Thoracic aorta (tissue), 2 donors: ENCODE data around the gene MAP7D3. TPM values are rescaled to one million over a fixed set of nuclear protein-coding genes. Genes with fewer than 3 reads are reported as not detected.
"Not testable (repeated sequence)": the region's sequence is repeated elsewhere in the genome, so short reads cannot be mapped to it uniquely, and the experiment has no call there.

ENCODE experiments used
- ATAC-seq: fragments of 150-250 bp; one replicate; pipeline ENCODE4 v1.8.0; 2017; ENCODE audit warnings: low read depth; ENCODE audit not compliant: insufficient number of reproducible peaks, low FRiP score
- DNase-seq: peaks from one replicate; pipeline ENCODE4 v3.0.0-alpha.2; 2020; ENCODE audit warnings: low spot score
- H3K27ac ChIP-seq, 2 donors: fragments of 200-600 bp; sonication (generic); 1 replicate in 1 of 2; 2 replicates in 1 of 2; pipeline ENCODE4 v1.5.1; 2016; ENCODE audit warnings: mild to moderate bottlenecking in 2 of 2, moderate library complexity in 2 of 2
- H3K27me3 ChIP-seq: fragments of 200-600 bp; sonication (generic); replicated peaks from 2 replicates; pipeline ENCODE4 v1.6.0; 2016; ENCODE audit warnings: mild to moderate bottlenecking; ENCODE audit not compliant: insufficient read depth
- H3K36me3 ChIP-seq: fragments of 200-600 bp; sonication (generic); one replicate; pipeline ENCODE4 v1.5.1; 2016
- H3K4me1 ChIP-seq, 2 donors: fragments of 200-600 bp; sonication (generic); 1 replicate in 1 of 2; 2 replicates in 1 of 2; pipeline versions ENCODE4 v1.5.1 to v1.6.0; 2016; ENCODE audit warnings: low read depth in 2 of 2, mild to moderate bottlenecking in 1 of 2; ENCODE audit not compliant: control insufficient read depth in 1 of 2
- H3K4me3 ChIP-seq: fragments of 200-600 bp; sonication (generic); 2 replicates; pipeline ENCODE4 v1.5.1; 2016; ENCODE audit warnings: mild to moderate bottlenecking
- H3K9me3 ChIP-seq: fragments of 200-600 bp; sonication (generic); 2 replicates; pipeline ENCODE4 v1.5.1; 2016
- total RNA-seq, 2 donors: library from RNA; depleted of rRNA; stranded (reverse); fragments of >200 nt; gene quantifications; one replicate each; pipeline versions ENCODE4 v1.1.0 to v1.2.3, GENCODE V29; 2016
- TF ChIP-seq, protein P1 (sequence below): fragments of 200-600 bp; sonication (generic); IDR thresholded peaks from one replicate; pipeline ENCODE4 v1.5.1; 2019; ENCODE audit warnings: antibody characterized with exemption

Gene MAP7D3
- total RNA-seq, 2 donors from 2014 or later, result 41.6 to 44.5 TPM

DNA sequence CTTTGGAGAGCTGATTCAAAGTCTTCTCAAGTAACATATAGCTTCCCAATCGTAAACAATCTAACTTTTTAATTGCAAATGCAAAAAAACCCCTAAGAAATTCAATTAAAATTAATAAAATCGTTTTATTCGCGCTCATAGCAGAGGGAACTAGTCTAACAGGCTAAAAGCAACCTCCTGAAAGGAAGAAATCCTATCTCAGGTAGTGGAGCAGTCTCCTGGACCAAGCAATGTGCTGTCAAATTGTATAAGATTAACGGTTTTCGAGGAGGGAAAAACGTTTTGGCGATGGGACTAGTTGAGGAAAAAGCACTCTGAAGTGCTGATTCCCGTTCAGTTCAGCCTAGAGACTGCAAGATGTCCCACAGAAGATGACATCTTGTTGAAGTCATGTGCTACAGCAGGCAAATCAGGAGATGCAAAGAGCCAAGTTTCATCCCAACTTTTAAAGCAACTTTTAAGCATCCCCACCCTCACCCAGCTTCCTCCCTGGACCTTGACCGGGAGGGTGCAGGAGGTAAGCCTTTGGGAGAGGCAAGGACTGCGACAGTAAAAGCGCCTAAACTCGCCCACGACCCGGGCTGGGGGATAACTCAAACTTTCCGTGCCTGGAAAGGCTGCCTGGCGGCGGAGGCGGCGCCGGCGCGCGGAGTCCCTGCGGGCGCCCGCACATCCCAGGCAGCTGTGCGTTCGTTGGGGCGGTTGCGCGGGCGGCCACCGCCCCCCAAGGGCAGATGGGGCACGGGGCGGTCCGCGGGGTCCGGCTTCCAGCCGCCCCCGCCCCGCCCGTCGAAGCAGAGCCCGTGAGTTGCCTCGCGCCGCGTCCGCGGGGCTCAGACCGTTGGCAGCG is 784 bp downstream of the MAP7D3 start:
- Histone ChIP-seq H3K4me1 (peaks cover 0 to 14% of the 10 kb centered on the region in 2 donors), H3K36me3 (no peaks in the 10 kb centered on the region), H3K27ac (peak overlapping the region; percentile 68 to 69), H3K9me3 (no peaks in the 10 kb centered on the region), H3K27me3 (no peaks in the 10 kb centered on the region), H3K4me3 (peak overlapping the region; percentile 73)
- no peak for ATAC-seq
- DNase-seq, result no peak
- TF ChIP-seq, protein P1, sequence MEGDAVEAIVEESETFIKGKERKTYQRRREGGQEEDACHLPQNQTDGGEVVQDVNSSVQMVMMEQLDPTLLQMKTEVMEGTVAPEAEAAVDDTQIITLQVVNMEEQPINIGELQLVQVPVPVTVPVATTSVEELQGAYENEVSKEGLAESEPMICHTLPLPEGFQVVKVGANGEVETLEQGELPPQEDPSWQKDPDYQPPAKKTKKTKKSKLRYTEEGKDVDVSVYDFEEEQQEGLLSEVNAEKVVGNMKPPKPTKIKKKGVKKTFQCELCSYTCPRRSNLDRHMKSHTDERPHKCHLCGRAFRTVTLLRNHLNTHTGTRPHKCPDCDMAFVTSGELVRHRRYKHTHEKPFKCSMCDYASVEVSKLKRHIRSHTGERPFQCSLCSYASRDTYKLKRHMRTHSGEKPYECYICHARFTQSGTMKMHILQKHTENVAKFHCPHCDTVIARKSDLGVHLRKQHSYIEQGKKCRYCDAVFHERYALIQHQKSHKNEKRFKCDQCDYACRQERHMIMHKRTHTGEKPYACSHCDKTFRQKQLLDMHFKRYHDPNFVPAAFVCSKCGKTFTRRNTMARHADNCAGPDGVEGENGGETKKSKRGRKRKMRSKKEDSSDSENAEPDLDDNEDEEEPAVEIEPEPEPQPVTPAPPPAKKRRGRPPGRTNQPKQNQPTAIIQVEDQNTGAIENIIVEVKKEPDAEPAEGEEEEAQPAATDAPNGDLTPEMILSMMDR, result no peak

DNA sequence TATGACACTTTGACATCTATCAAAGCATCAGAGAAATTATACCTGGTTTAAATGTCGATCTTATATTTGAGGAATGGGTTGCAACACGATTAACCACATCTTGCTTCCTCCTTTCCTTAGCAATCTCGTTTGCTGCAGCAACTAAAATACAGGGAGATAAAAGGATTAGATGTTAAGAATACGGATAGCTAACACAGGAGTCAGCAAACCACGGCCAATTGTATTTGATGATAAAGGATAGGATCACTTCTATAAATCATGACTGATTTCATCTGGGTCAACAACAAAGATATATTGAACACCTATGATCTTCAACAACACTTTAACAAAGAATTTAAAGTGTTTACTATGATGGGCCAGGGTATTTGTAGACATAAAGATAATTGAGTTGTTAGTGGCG is 5.0 kb downstream of the MAP7D3 start:
- DNase-seq (no peak), ATAC-seq (no peak)
- Histone ChIP-seq H3K36me3 (peaks cover 15% of the 10 kb centered on the region), H3K27me3 (no peaks in the 10 kb centered on the region), H3K4me1 (no peaks in the 10 kb centered on the region), H3K27ac (no peak overlapping the region), H3K9me3 (no peaks in the 10 kb centered on the region), H3K4me3 (no peak overlapping the region)
- TF ChIP-seq, protein P1, result no peak

DNA sequence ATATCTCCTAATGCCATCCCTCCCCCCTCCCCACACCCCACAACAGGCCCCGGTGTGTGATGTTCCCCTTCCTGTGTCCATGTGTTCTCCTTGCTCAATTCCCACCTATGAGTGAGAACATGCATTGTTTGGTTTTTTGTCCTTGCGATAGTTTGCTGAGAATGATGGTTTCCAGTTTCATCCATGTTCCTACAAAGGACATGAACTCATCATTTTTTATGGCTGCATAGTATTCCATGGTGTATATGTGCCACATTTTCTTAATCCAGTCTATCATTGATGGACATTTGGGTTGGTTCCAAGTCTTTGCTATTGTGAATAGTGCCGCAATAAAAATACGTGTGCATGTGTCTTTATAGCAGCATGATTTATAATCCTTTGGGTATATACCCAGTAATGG is 13.4 kb downstream of the MAP7D3 start:
- H3K27ac ChIP-seq, H3K9me3 ChIP-seq, H3K27me3 ChIP-seq, DNase-seq, H3K4me1 ChIP-seq, H3K36me3 ChIP-seq, H3K4me3 ChIP-seq, ATAC-seq: not testable (repeated sequence)

DNA sequence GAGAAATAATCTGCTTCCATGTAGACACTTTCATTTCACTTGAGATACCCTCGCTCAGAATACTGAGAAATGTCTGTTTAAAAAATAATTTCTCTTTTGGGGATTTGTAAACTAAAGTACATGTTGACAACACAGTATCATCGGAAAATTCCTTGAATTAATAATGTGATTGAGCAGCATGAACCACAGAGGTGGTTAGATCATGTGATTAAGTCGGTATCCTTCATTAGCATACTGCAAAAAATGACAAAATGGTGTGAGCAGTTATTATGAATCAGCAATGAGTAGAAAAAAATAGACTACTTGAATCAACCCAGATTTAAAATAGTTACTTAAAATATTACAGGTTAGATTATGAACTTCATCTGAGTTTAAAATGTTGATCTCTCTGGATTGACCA is 14.1 kb downstream of the MAP7D3 start:
- Histone ChIP-seq H3K4me1 (no peaks in the 10 kb centered on the region), H3K9me3 (no peaks in the 10 kb centered on the region), H3K36me3 (peaks cover 4% of the 10 kb centered on the region), H3K27me3 (no peaks in the 10 kb centered on the region), H3K27ac (no peak overlapping the region), H3K4me3 (no peak overlapping the region)
- DNase-seq, result no peak
- TF ChIP-seq, protein P1, result no peak
- ATAC-seq, result no peak

DNA sequence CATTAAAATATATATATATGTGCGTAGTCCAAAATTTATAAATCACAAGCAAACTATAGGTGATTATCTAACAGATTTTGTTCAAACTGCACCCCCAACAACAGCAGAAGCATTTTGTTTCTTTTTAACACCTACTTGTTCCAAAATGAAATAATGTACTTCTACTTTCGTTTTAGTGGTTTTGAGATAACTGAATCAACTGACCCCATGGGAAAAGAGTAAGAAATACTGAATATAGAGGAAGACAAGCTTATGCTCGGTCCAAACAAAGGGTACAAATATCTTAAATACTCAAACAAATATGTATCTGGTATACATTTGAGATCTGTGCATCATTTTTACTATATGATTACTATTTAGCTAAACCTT is 22.4 kb downstream of the MAP7D3 start:
- no peak for DNase-seq
- Histone ChIP-seq H3K27ac (no peak overlapping the region), H3K27me3 (no peaks in the 10 kb centered on the region), H3K36me3 (peaks cover 11% of the 10 kb centered on the region), H3K4me3 (no peak overlapping the region), H3K4me1 (no peaks in the 10 kb centered on the region), H3K9me3 (no peaks in the 10 kb centered on the region)
- TF ChIP-seq, protein P1, result no peak
- ATAC-seq, result no peak
